Measurements from ENCODE around the gene YTHDF1.

YTHDF1 gene

GRCh38 chr20:63174309-63175037 lies 41.5 kb downstream of the YTHDF1 start:
- no peak for DNase-seq (ENCODE audit: low read depth in 1 of 2, low spot score in 1 of 2)
- no peak for TF ChIP-seq JUND (IDR thresholded peaks at IDR 0.05; ENCODE audit: low read depth)
- in situ Hi-C loops (cut with HindIII; ENCODE audit: low pct_unique_long_range_greater_than_20kb, low sequenced_read_pairs): no loop called here

- no peak for TF ChIP-seq JUND (IDR thresholded peaks at IDR 0.05; ENCODE audit: low read depth)
- in situ Hi-C loops (cut with HindIII; ENCODE audit: low pct_unique_long_range_greater_than_20kb, low sequenced_read_pairs): no loop called here
- DNase-seq (ENCODE audit: low read depth in 1 of 2, low spot score in 1 of 2): no peak
Measured at GRCh38 chr20:63173552-63174191, 42.3 kb downstream of the YTHDF1 start.

- in situ Hi-C loops (cut with HindIII; ENCODE audit: low pct_unique_long_range_greater_than_20kb, low sequenced_read_pairs): no loop called here
- no peak for TF ChIP-seq JUND (IDR thresholded peaks at IDR 0.05; ENCODE audit: low read depth)
- DNase-seq (ENCODE audit: low read depth in 1 of 2, low spot score in 1 of 2): peak in 1 of 2 experiments; percentile 39
Measured at GRCh38 chr20:63172726-63173125, 43.2 kb downstream of the YTHDF1 start.

- DNase-seq (ENCODE audit: low read depth in 1 of 2, low spot score in 1 of 2): no peak
- no peak for TF ChIP-seq JUND (IDR thresholded peaks at IDR 0.05; ENCODE audit: low read depth)
- in situ Hi-C loops (cut with HindIII; ENCODE audit: low pct_unique_long_range_greater_than_20kb, low sequenced_read_pairs): no loop called here
Measured at GRCh38 chr20:63171991-63172390, 43.9 kb downstream of the YTHDF1 start.

- in situ Hi-C loops (cut with HindIII; ENCODE audit: low pct_unique_long_range_greater_than_20kb, low sequenced_read_pairs): no loop called here
- TF ChIP-seq JUND (IDR thresholded peaks at IDR 0.05; ENCODE audit: low read depth): no peak
- DNase-seq (ENCODE audit: low read depth in 1 of 2, low spot score in 1 of 2): no peak
Measured at GRCh38 chr20:63169681-63170080, 46.2 kb downstream of the YTHDF1 start.

- no peak for TF ChIP-seq JUND (IDR thresholded peaks at IDR 0.05; ENCODE audit: low read depth)
- no peak for DNase-seq (ENCODE audit: low read depth in 1 of 2, low spot score in 1 of 2)
- in situ Hi-C loops (cut with HindIII; ENCODE audit: low pct_unique_long_range_greater_than_20kb, low sequenced_read_pairs): no loop called here
Measured at GRCh38 chr20:63168861-63169260, 47.1 kb downstream of the YTHDF1 start.

GRCh38 chr20:63167918-63168520 lies 47.9 kb downstream of the YTHDF1 start:
- TF ChIP-seq JUND (IDR thresholded peaks at IDR 0.05; ENCODE audit: low read depth): no peak
- in situ Hi-C loops (cut with HindIII; ENCODE audit: low pct_unique_long_range_greater_than_20kb, low sequenced_read_pairs): no loop called here
- peak in 1 of 2 experiments; percentile 28 for DNase-seq (ENCODE audit: low read depth in 1 of 2, low spot score in 1 of 2)

GRCh38 chr20:63167026-63167917 lies 48.7 kb downstream of the YTHDF1 start:
- peak; percentile 45 to 50 for DNase-seq (ENCODE audit: low read depth in 1 of 2, low spot score in 1 of 2)
- TF ChIP-seq JUND (IDR thresholded peaks at IDR 0.05; ENCODE audit: low read depth): no peak
- in situ Hi-C loops (cut with HindIII; ENCODE audit: low pct_unique_long_range_greater_than_20kb, low sequenced_read_pairs): no loop called here

GRCh38 chr20:63166193-63167020 lies 49.5 kb downstream of the YTHDF1 start:
- no peak for TF ChIP-seq JUND (IDR thresholded peaks at IDR 0.05; ENCODE audit: low read depth)
- DNase-seq (ENCODE audit: low read depth in 1 of 2, low spot score in 1 of 2): no peak
- in situ Hi-C loops (cut with HindIII; ENCODE audit: low pct_unique_long_range_greater_than_20kb, low sequenced_read_pairs): no loop called here

- in situ Hi-C loops (cut with HindIII; ENCODE audit: low pct_unique_long_range_greater_than_20kb, low sequenced_read_pairs): no loop called here
- no peak for DNase-seq (ENCODE audit: low read depth in 1 of 2, low spot score in 1 of 2)
- TF ChIP-seq JUND (IDR thresholded peaks at IDR 0.05; ENCODE audit: low read depth): no peak
Measured at GRCh38 chr20:63165356-63166192, 50.4 kb downstream of the YTHDF1 start.

Data from T47D (cell line).